Upper lobe of left lung (tissue), 6 donors: ENCODE data around the gene CFAP100. TPM values are rescaled to one million over a fixed set of nuclear protein-coding genes. Genes with fewer than 3 reads are reported as not detected.

ENCODE experiments used
- ATAC-seq, 2 donors: fragments of 200-7000 bp; cut with Tn5 transposase; one replicate each; pipeline ENCODE4 v1.9.1; 2022; ENCODE audit warnings: mild to moderate bottlenecking in 2 of 2, moderate library complexity in 2 of 2; ENCODE audit not compliant: low FRiP score in 2 of 2
- DNase-seq, 2 donors: peaks; one replicate each; pipeline ENCODE4 v3.0.0-alpha.2; 2019 to 2020
- H3K27ac ChIP-seq, 4 donors: fragments of 200-600 bp; sonication (generic); one replicate each; pipeline ENCODE4 v1.5.1; 2016 to 2019
- H3K27me3 ChIP-seq, 4 donors: fragments of 200-600 bp; sonication (generic); one replicate each; pipeline ENCODE4 v1.5.1; 2017 to 2019
- H3K36me3 ChIP-seq, 4 donors: fragments of 200-600 bp; sonication (generic); one replicate each; pipeline ENCODE4 v1.5.1; 2016 to 2019
- H3K4me1 ChIP-seq, 4 donors: fragments of 200-600 bp; sonication (generic); one replicate each; pipeline ENCODE4 v1.5.1; 2018 to 2019
- H3K4me3 ChIP-seq, 4 donors: fragments of 200-600 bp; sonication (generic); one replicate each; pipeline ENCODE4 v1.5.1; 2017 to 2019; ENCODE audit warnings: mild to moderate bottlenecking in 2 of 4, moderate library complexity in 1 of 4
- H3K9me3 ChIP-seq, 4 donors: fragments of 200-600 bp; sonication (generic); one replicate each; pipeline ENCODE4 v1.5.1; 2018 to 2019
- CTCF ChIP-seq, 6 experiments: fragments of 450-650 bp in 4 of 6; fragments of 200-600 bp in 2 of 6; sonication (generic) in 2 of 6; IDR thresholded peaks; one replicate each; pipeline ENCODE4 v1.5.1; 2016 to 2019; ENCODE audit warnings: antibody characterized with exemption in 6 of 6
- EP300 ChIP-seq, 4 donors: sonication (generic); formaldehyde crosslinking; IDR thresholded peaks; one replicate each; pipeline ENCODE4 v1.5.1; 2017; ENCODE audit warnings: antibody characterized with exemption in 4 of 4, control low read depth in 2 of 4
- POLR2A ChIP-seq, 4 donors: fragments of 450-650 bp; IDR thresholded peaks; one replicate each; pipeline ENCODE4 v1.5.1; 2016 to 2017; ENCODE audit warnings: antibody characterized with exemption in 4 of 4, mild to moderate bottlenecking in 2 of 4
- POLR2AphosphoS5 ChIP-seq, 2 donors: sonication (generic); formaldehyde crosslinking; IDR thresholded peaks; one replicate each; pipeline ENCODE4 v1.5.1; 2017; ENCODE audit warnings: antibody characterized with exemption in 2 of 2
- WGBS, 2 donors: methylation state at CpG; one replicate each; pipeline ENCODE4 v1.1.5; 2017 to 2018; 5-methylcytosine and 5-hydroxymethylcytosine counted together
- total RNA-seq, 6 donors: library from RNA; depleted of rRNA in 4 of 6; stranded (reverse); fragments of >200 nt in 4 of 6; gene quantifications; one replicate each; pipeline versions ENCODE4 v1.1.0 to v1.2.1, GENCODE V29; 2016 to 2021
- donor health status: DM: no; HTN: no; CAD: no; lungs with moderate emphysema.
- donor health status: DM: no; HTN: yes; CAD: no; lungs with severe emphysema.

CFAP100 gene
- total RNA-seq, 6 donors from 2014 or later = 0.09 to 57.9 (median 21.6) TPM

- no peaks in the 10 kb centered on the region for H3K9me3 ChIP-seq
- no peaks in the 10 kb centered on the region for H3K27me3 ChIP-seq
- no peaks in the 10 kb centered on the region for H3K4me1 ChIP-seq
- TF ChIP-seq POLR2A (IDR thresholded peaks at IDR 0.05) (no peak), CTCF (IDR thresholded peaks at IDR 0.05) (no peak), EP300 (IDR thresholded peaks at IDR 0.05) (no peak), POLR2AphosphoS5 (IDR thresholded peaks at IDR 0.05) (no peak)
- no peak overlapping the region for H3K27ac ChIP-seq
- no peak for DNase-seq
- ATAC-seq = no peak
- H3K4me3 ChIP-seq = no peak overlapping the region
- H3K36me3 ChIP-seq = peaks cover 15 to 71% (median 52%) of the 10 kb centered on the region in 4 donors
- WGBS, 2 donors = 92 to 94% methylated on average over 11 to 12 of the region's 12 CpGs
These were observed 45.4 kb downstream of the CFAP100 start for GRCh38 chr3:126439968-126440708.

- no peak overlapping the region for H3K27ac ChIP-seq
- no peak overlapping the region for H3K4me3 ChIP-seq
- no peaks in the 10 kb centered on the region for H3K27me3 ChIP-seq
- no peaks in the 10 kb centered on the region for H3K9me3 ChIP-seq
- DNase-seq (peak in 1 of 2 donors; percentile 34), ATAC-seq (no peak)
- peaks cover 15 to 66% (median 48%) of the 10 kb centered on the region in 4 donors for H3K36me3 ChIP-seq
- peaks cover 0 to 5% (median 0%) of the 10 kb centered on the region in 4 donors for H3K4me1 ChIP-seq
- 89 to 94% methylated on average over 9 of the region's 9 CpGs for WGBS, 2 donors
- TF ChIP-seq POLR2AphosphoS5 (IDR thresholded peaks at IDR 0.05) (no peak), CTCF (IDR thresholded peaks at IDR 0.05) (no peak), POLR2A (IDR thresholded peaks at IDR 0.05) (no peak), EP300 (IDR thresholded peaks at IDR 0.05) (no peak)
These were observed 45.9 kb downstream of the CFAP100 start for GRCh38 chr3:126440709-126440995.

- TF ChIP-seq POLR2A (IDR thresholded peaks at IDR 0.05) (no peak), POLR2AphosphoS5 (IDR thresholded peaks at IDR 0.05) (no peak), EP300 (IDR thresholded peaks at IDR 0.05) (no peak)
- H3K36me3 ChIP-seq = peaks cover 15 to 59% (median 42%) of the 10 kb centered on the region in 4 donors
- no peak overlapping the region for H3K27ac ChIP-seq
- peak in 1 of 2 donors; percentile 76 for DNase-seq
- no peaks in the 10 kb centered on the region for H3K9me3 ChIP-seq
- H3K27me3 ChIP-seq = no peaks in the 10 kb centered on the region
- peak in 1 of 2 donors; percentile 34 for ATAC-seq
- H3K4me1 ChIP-seq = peaks cover 0 to 5% (median 0%) of the 10 kb centered on the region in 4 donors
- no peak overlapping the region for H3K4me3 ChIP-seq
- WGBS, 2 donors = 91 to 96% methylated on average over 14 to 20 of the region's 20 CpGs
These were observed 46.7 kb downstream of the CFAP100 start for GRCh38 chr3:126441256-126441880.

GRCh38 chr3:126442094-126442855, 47.6 kb downstream of the CFAP100 start:
- ATAC-seq = no peak
- peaks cover 10 to 50% (median 34%) of the 10 kb centered on the region in 4 donors for H3K36me3 ChIP-seq
- H3K9me3 ChIP-seq = no peaks in the 10 kb centered on the region
- H3K4me1 ChIP-seq = peaks cover 0 to 5% (median 0%) of the 10 kb centered on the region in 4 donors
- WGBS, 2 donors = 89 to 90% methylated on average over 13 of the region's 13 CpGs
- H3K27ac ChIP-seq = no peak overlapping the region
- H3K27me3 ChIP-seq = no peaks in the 10 kb centered on the region
- no peak overlapping the region for H3K4me3 ChIP-seq
- DNase-seq = no peak
- no peak for TF ChIP-seq POLR2AphosphoS5 (IDR thresholded peaks at IDR 0.05)
- TF ChIP-seq POLR2A (IDR thresholded peaks at IDR 0.05) = no peak
- no peak for TF ChIP-seq EP300 (IDR thresholded peaks at IDR 0.05)

GRCh38 chr3:126442856-126443242, 48.1 kb downstream of the CFAP100 start:
- H3K4me3 ChIP-seq = no peak overlapping the region
- DNase-seq (no peak), ATAC-seq (no peak)

More at GRCh38 chr3:126442856-126443242, 48.1 kb downstream of the CFAP100 start:
- TF ChIP-seq POLR2A (IDR thresholded peaks at IDR 0.05) = no peak
- no peak for TF ChIP-seq CTCF (IDR thresholded peaks at IDR 0.05)
- no peak for TF ChIP-seq EP300 (IDR thresholded peaks at IDR 0.05)
- TF ChIP-seq POLR2AphosphoS5 (IDR thresholded peaks at IDR 0.05) = no peak
- no peak overlapping the region for H3K27ac ChIP-seq
- H3K36me3 ChIP-seq = peaks cover 9 to 45% (median 32%) of the 10 kb centered on the region in 4 donors
- WGBS, 2 donors = 83 to 96% methylated on average over 3 of the region's 3 CpGs
- no peaks in the 10 kb centered on the region for H3K27me3 ChIP-seq
- H3K4me1 ChIP-seq = peaks cover 0 to 5% (median 0%) of the 10 kb centered on the region in 4 donors
- H3K9me3 ChIP-seq = no peaks in the 10 kb centered on the region
